MM.1S (cell line): ENCODE data around the gene CDKN1B.

Experiments used
- DNase-seq: peaks from one replicate; pipeline ENCODE4 v3.0.0-alpha.2; 2015
- H2AFZ ChIP-seq: fragments of 300-600 bp; sonication (generic); 2 replicates; pipeline ENCODE4 v1.6.0; 2016; ENCODE audit warnings: antibody characterized with exemption, low read length
- H3F3A ChIP-seq: fragments of 300-600 bp; sonication (generic); 2 replicates; pipeline ENCODE4 v1.6.1; 2016; ENCODE audit warnings: mild to moderate bottlenecking, antibody characterized with exemption, low read length, moderate library complexity, mixed read lengths; ENCODE audit not compliant: insufficient read depth
- H3K27ac ChIP-seq: fragments of 300-600 bp; sonication (generic); 2 replicates; pipeline ENCODE4 v1.5.1; 2016; ENCODE audit warnings: mild to moderate bottlenecking, low read length
- H3K27me3 ChIP-seq: fragments of 300-600 bp; sonication (generic); replicated peaks from 2 replicates; pipeline ENCODE4 v1.6.0; 2016; ENCODE audit warnings: low read length; ENCODE audit not compliant: insufficient read depth
- H3K36me3 ChIP-seq: fragments of 300-600 bp; sonication (generic); replicated peaks from 2 replicates; pipeline ENCODE4 v1.6.1; 2016; ENCODE audit warnings: mild to moderate bottlenecking, low read length, mixed read lengths; ENCODE audit not compliant: insufficient read depth
- H3K4me1 ChIP-seq: fragments of 300-600 bp; sonication (generic); 2 replicates; pipeline ENCODE4 v1.6.1; 2016; ENCODE audit warnings: low read length, mixed read lengths
- H3K4me2 ChIP-seq: fragments of 300-600 bp; sonication (generic); 2 replicates; pipeline ENCODE4 v1.6.0; 2016; ENCODE audit warnings: low read depth, low read length
- H3K4me3 ChIP-seq: fragments of 300-600 bp; sonication (generic); 2 replicates; pipeline ENCODE4 v1.5.1; 2016; ENCODE audit warnings: low read length, mixed read lengths
- H3K79me2 ChIP-seq: fragments of 300-600 bp; sonication (generic); 2 replicates; pipeline ENCODE4 v1.6.1; 2016; ENCODE audit warnings: mixed run types, low read length, mixed read lengths
- H3K9ac ChIP-seq: fragments of 300-600 bp; sonication (generic); 2 replicates; pipeline ENCODE4 v1.6.1; 2016; ENCODE audit warnings: low read length, mixed read lengths
- H3K9me2 ChIP-seq: fragments of 300-600 bp; sonication (generic); replicated peaks from 2 replicates; pipeline ENCODE4 v1.6.1; 2016; ENCODE audit warnings: mild to moderate bottlenecking, low read length, mixed read lengths; ENCODE audit not compliant: insufficient read depth
- H3K9me3 ChIP-seq: fragments of 300-600 bp; sonication (generic); replicated peaks from 2 replicates; pipeline ENCODE4 v1.6.1; 2016; ENCODE audit warnings: mild to moderate bottlenecking, low read length, mixed read lengths; ENCODE audit not compliant: insufficient read depth
- H4K20me1 ChIP-seq: fragments of 300-600 bp; sonication (generic); 2 replicates; pipeline ENCODE4 v1.6.1; 2016; ENCODE audit warnings: mild to moderate bottlenecking, low read length, moderate library complexity, mixed read lengths; ENCODE audit not compliant: insufficient read depth
- CTCF ChIP-seq: fragments of 300-600 bp; sonication (generic); IDR thresholded peaks from 2 replicates; pipeline ENCODE4 v1.5.1; 2016; ENCODE audit warnings: antibody characterized with exemption, low read length, mixed read lengths
- EZH2 ChIP-seq: fragments of 300-600 bp; sonication (generic); optimal IDR thresholded peaks from 2 replicates; pipeline ENCODE3; 2017; ENCODE audit warnings: low read depth, mild to moderate bottlenecking, antibody characterized with exemption, low read length, mixed read lengths
- EZH2phosphoT487 ChIP-seq: fragments of 300-600 bp; sonication (generic); IDR thresholded peaks from 2 replicates; pipeline ENCODE4 v1.6.1; 2018; ENCODE audit warnings: antibody characterized with exemption, low read length

The CDKN1B gene

GRCh38 chr12:12699345-12699744, 17.8 kb upstream of the CDKN1B start:
- no peak for DNase-seq
- Histone ChIP-seq H4K20me1 (no peaks in the 10 kb centered on the region), H3K27me3 (no peaks in the 10 kb centered on the region), H3F3A (peaks cover 33% of the 10 kb centered on the region), H3K4me3 (no peak overlapping the region), H3K79me2 (0 out of 2 replicates have a peak, but pooled peaks cover 4% of the 10 kb centered on the region), H3K4me1 (peaks cover 27% of the 10 kb centered on the region), H3K9me3 (no peaks in the 10 kb centered on the region), H3K9ac (no peak overlapping the region), H3K36me3 (no peaks in the 10 kb centered on the region), H3K4me2 (no peak overlapping the region), H2AFZ (no peak overlapping the region), H3K9me2 (no peaks in the 10 kb centered on the region), H3K27ac (no peak overlapping the region)
- no peak for TF ChIP-seq EZH2phosphoT487
- no peak for TF ChIP-seq EZH2
- TF ChIP-seq CTCF, result no peak

- Histone ChIP-seq H3K27me3 (no peaks in the 10 kb centered on the region), H3F3A (peaks cover 39% of the 10 kb centered on the region), H4K20me1 (no peaks in the 10 kb centered on the region), H3K4me1 (peaks cover 33% of the 10 kb centered on the region), H3K27ac (no peak overlapping the region), H2AFZ (no peak overlapping the region), H3K9me2 (no peaks in the 10 kb centered on the region), H3K36me3 (no peaks in the 10 kb centered on the region), H3K4me3 (no peak overlapping the region), H3K9ac (no peak overlapping the region), H3K4me2 (no peak overlapping the region), H3K79me2 (0 out of 2 replicates have a peak, but pooled peaks cover 4% of the 10 kb centered on the region), H3K9me3 (no peaks in the 10 kb centered on the region)
- TF ChIP-seq EZH2 (no peak), CTCF (no peak), EZH2phosphoT487 (no peak)
- no peak for DNase-seq
These were observed 16.9 kb upstream of the CDKN1B start for GRCh38 chr12:12700254-12700653.

GRCh38 chr12:12701457-12701856, 15.7 kb upstream of the CDKN1B start:
- Histone ChIP-seq H3K9me2 (no peaks in the 10 kb centered on the region), H2AFZ (no peak overlapping the region), H3K9me3 (no peaks in the 10 kb centered on the region), H3K4me3 (no peak overlapping the region), H3K79me2 (0 out of 2 replicates have a peak, but pooled peaks cover 4% of the 10 kb centered on the region), H3F3A (peaks cover 48% of the 10 kb centered on the region), H3K27me3 (no peaks in the 10 kb centered on the region), H3K27ac (no peak overlapping the region), H3K36me3 (no peaks in the 10 kb centered on the region), H3K4me1 (peaks cover 45% of the 10 kb centered on the region), H4K20me1 (no peaks in the 10 kb centered on the region), H3K4me2 (no peak overlapping the region), H3K9ac (no peak overlapping the region)
- no peak for TF ChIP-seq EZH2
- TF ChIP-seq EZH2phosphoT487, result no peak
- TF ChIP-seq CTCF, result no peak
- no peak for DNase-seq
